Endothelial cell of umbilical vein (primary cell): ENCODE measurements around the gene PTCH1. TPM values are rescaled to one million over a fixed set of nuclear protein-coding genes. Genes with fewer than 3 reads are reported as not detected.
A peak's percentile ranks its signal among the peaks of the same experiment; 100 is the strongest.

Experiments
- BruUV-seq: library from RNA; stranded (reverse); fragments of 400-500 nt; replicated peaks from 2 replicates; lab custom pipeline; 2021; lab: Mats Ljungman, UMichigan
- CTCF ChIA-PET: fragments of 300-600, 350-600 bp; sonication (Branson Sonifier 250); formaldehyde crosslinking; loops from one replicate; lab custom pipeline; 2021; ENCODE audit warnings: antibody characterized with exemption, inconsistent platforms; lab: Charles Lee
- POLR2A ChIA-PET: fragments of 300-600, 350-600 bp; sonication (Branson Sonifier 250); formaldehyde crosslinking; loops from one replicate; lab custom pipeline; 2021; ENCODE audit warnings: antibody characterized with exemption, inconsistent platforms; lab: Charles Lee
- DNase-seq: peaks from one replicate; pipeline ENCODE4 v3.0.0-alpha.2; 2011; ENCODE audit warnings: low read depth, low spot score
- FAIRE-seq: peaks from 2 replicates; lab custom pipeline; 2011; peaks lifted over from hg19 to GRCh38; lab: Jason Lieb, UNC
- H2AFZ ChIP-seq: 2 replicates; pipeline ENCODE4 v1.6.0; 2012; ENCODE audit warnings: low read depth, low read length, control low read depth, inconsistent platforms
- H3K27ac ChIP-seq: 2 replicates; pipeline ENCODE4 v1.5.1; 2011; ENCODE audit warnings: low read depth, mild to moderate bottlenecking, control low read depth, low read length, moderate library complexity; ENCODE audit not compliant: insufficient read depth
- H3K27me3 ChIP-seq, 2 experiments: 2 replicates each; pipeline versions ENCODE4 v1.6.0 to v1.6.1; 2011; ENCODE audit warnings: low read length in 2 of 2, mixed read lengths in 1 of 2; ENCODE audit not compliant: control insufficient read depth in 2 of 2, insufficient read depth in 2 of 2
- H3K36me3 ChIP-seq, 2 experiments: 2 replicates in 1 of 2; 3 replicates in 1 of 2; pipeline ENCODE4 v1.5.1; 2011; ENCODE audit warnings: low read length in 2 of 2, mild to moderate bottlenecking in 1 of 2, moderate library complexity in 1 of 2; ENCODE audit not compliant: control insufficient read depth in 2 of 2, insufficient read depth in 2 of 2; ENCODE audit errors: extremely low read depth in 1 of 2
- H3K4me1 ChIP-seq: 3 replicates; pipeline ENCODE4 v1.5.1; 2011; ENCODE audit warnings: mild to moderate bottlenecking, low read length; ENCODE audit not compliant: control insufficient read depth, insufficient read depth; ENCODE audit errors: extremely low read depth
- H3K4me2 ChIP-seq: 2 replicates; pipeline ENCODE4 v1.6.1; 2011; ENCODE audit warnings: low read length, control low read depth, mixed read lengths; ENCODE audit not compliant: insufficient read depth
- H3K4me3 ChIP-seq, 3 experiments: fragments of 200-600 bp in 1 of 3; sonication (generic), shearing (Covaris generic) in 1 of 3; replicated peaks in 1 of 3; 2 replicates each; pipeline ENCODE4 v1.5.1; 2011 to 2016; ENCODE audit warnings: control low read depth in 3 of 3, low read length in 3 of 3, mild to moderate bottlenecking in 2 of 3, inconsistent platforms in 1 of 3, low read depth in 1 of 3, moderate library complexity in 1 of 3; ENCODE audit not compliant: insufficient read depth in 1 of 3
- H3K79me2 ChIP-seq: 2 replicates; pipeline ENCODE4 v1.6.0; 2012; ENCODE audit warnings: low read length, inconsistent platforms; ENCODE audit not compliant: control insufficient read depth, insufficient read depth
- H3K9ac ChIP-seq: replicated peaks from 2 replicates; pipeline ENCODE3; 2011; ENCODE audit warnings: low read length, control low read depth; ENCODE audit not compliant: insufficient read depth; ENCODE audit errors: extremely low read depth
- H3K9me1 ChIP-seq: replicated peaks from 3 replicates; pipeline ENCODE4 v1.6.0; 2011; ENCODE audit warnings: mild to moderate bottlenecking, low read length; ENCODE audit not compliant: control insufficient read depth, insufficient read depth; ENCODE audit errors: extremely low read depth
- H3K9me3 ChIP-seq: replicated peaks from 2 replicates; pipeline ENCODE4 v1.5.1; 2012; ENCODE audit warnings: low read length, inconsistent platforms; ENCODE audit not compliant: control insufficient read depth, insufficient read depth
- H4K20me1 ChIP-seq: replicated peaks from 2 replicates; pipeline ENCODE3; 2011; ENCODE audit warnings: mild to moderate bottlenecking, low read length; ENCODE audit not compliant: control insufficient read depth, insufficient read depth; ENCODE audit errors: extremely low read depth
- EZH2 ChIP-seq: IDR thresholded peaks from 2 replicates; pipeline ENCODE4 v1.6.1; 2012; ENCODE audit warnings: borderline replicate concordance, low read depth, mild to moderate bottlenecking, moderate library complexity, low read length, inconsistent platforms; ENCODE audit not compliant: severe bottlenecking
- FOS ChIP-seq: IDR thresholded peaks from 2 replicates; pipeline ENCODE4 v1.6.1; 2011; ENCODE audit warnings: mild to moderate bottlenecking, low read length, moderate library complexity, borderline replicate concordance; ENCODE audit not compliant: insufficient read depth
- MAX ChIP-seq: IDR thresholded peaks from 2 replicates; pipeline ENCODE4 v1.6.1; 2011; ENCODE audit not compliant: insufficient read depth, insufficient read length
- POLR2A ChIP-seq: IDR thresholded peaks from 2 replicates; pipeline ENCODE4 v1.6.1; 2012; ENCODE audit warnings: low read depth, mild to moderate bottlenecking, control low read depth, low read length
- POLR2AphosphoS5 ChIP-seq: IDR thresholded peaks from 2 replicates; pipeline ENCODE4 v1.6.1; 2012; ENCODE audit warnings: low read depth, mild to moderate bottlenecking, control low read depth, low read length, moderate library complexity; ENCODE audit not compliant: insufficient read depth
- dilution Hi-C: fragments of 300-500 bp; cut with MboI; formaldehyde crosslinking; loops from one replicate; pipeline ENCODE4 v1.15.0; 2019; ENCODE audit warnings: low sequenced_read_pairs; ENCODE audit not compliant: extremely low pct_ligation_motif_present
- intact Hi-C: fragments of 100-400 bp; cut with micrococcal nuclease; formaldehyde crosslinking; loops from one replicate; pipeline ENCODE4 v1.10.0; 2022
- polyA plus RNA-seq, 4 experiments: library from polyadenylated mRNA; depleted of rRNA in 3 of 4; stranded (reverse) in 3 of 4; unstranded in 1 of 4; fragments of >200 nt; gene quantifications; 2 replicates each; pipeline versions ENCODE4 v1.2.1 to v1.2.3, GENCODE V29; 2011 to 2012; ENCODE audit warnings: missing spikeins in 1 of 4
- total RNA-seq: library from RNA; stranded (reverse); gene quantifications from 2 replicates; pipeline ENCODE4 v1.2.3, GENCODE V29; 2021

Gene PTCH1
- total and polyA plus RNA-seq, 2 donors (not counting 3 experiments of a cell fraction or from before 2014, with no cell fraction given), result 3.9 to 12.1 TPM

- TSS peak; percentile 51 for BruUV-seq
These were observed 5.2 kb downstream of the PTCH1 start for GRCh38 chr9:95511616-95511931.

GRCh38 chr9:95510709-95511615 lies 5.8 kb downstream of the PTCH1 start:
- dilution Hi-C loops (no loop called here), intact Hi-C loops (loop anchor here (1.0 to 2.0 kb wide), 6 partner anchors 59 to 707 kb away; partner anchors contain the start of gene FANCC)
- no peaks in the 10 kb centered on the region for H4K20me1 ChIP-seq
- H3K4me3 ChIP-seq, result peak overlapping the region; percentile 74 to 98 (median 94)
- peaks cover 28% of the 10 kb centered on the region for H3K4me1 ChIP-seq
- no peaks in the 10 kb centered on the region for H3K9me1 ChIP-seq
- peak overlapping the region; percentile 83 for H3K27ac ChIP-seq
- peaks cover 0 to 2% of the 10 kb centered on the region in 2 experiments for H3K27me3 ChIP-seq
- ChIA-PET CTCF (interaction anchor here (0.9 to 1.2 kb wide), 5 partner anchors 60 to 366 kb away, joined by 3 to 4 read pairs (median 3); no protein-coding TSS in a partner anchor), POLR2A (interaction anchor here (0.7 kb wide), 1 partner anchor 364 kb away, joined by 3 read pairs; no protein-coding TSS in a partner anchor)
- no peaks in the 10 kb centered on the region for H3K9me3 ChIP-seq
- peak overlapping the region; percentile 76 for H2AFZ ChIP-seq
- DNase-seq (peak; percentile 91), FAIRE-seq (peak; percentile 90)
- H3K79me2 ChIP-seq, result no peaks in the 10 kb centered on the region
- peak overlapping the region; percentile 100 for H3K4me2 ChIP-seq
- BruUV-seq, result no TSS peak
- H3K36me3 ChIP-seq, result no peaks in the 10 kb centered on the region
- peak overlapping the region; percentile 86 for H3K9ac ChIP-seq
- peak; percentile 90 for TF ChIP-seq MAX
- peak; percentile 69 for TF ChIP-seq POLR2A
- peak; percentile 92 for TF ChIP-seq POLR2AphosphoS5
- TF ChIP-seq FOS, result no peak

More at GRCh38 chr9:95511616-95511931, 5.2 kb downstream of the PTCH1 start:
- intact Hi-C loops, result loop anchor here (1.0 to 2.0 kb wide), 4 partner anchors 115 to 707 kb away; no protein-coding TSS in a partner anchor
- H3K9me3 ChIP-seq, result no peaks in the 10 kb centered on the region
- POLR2A ChIA-PET, result no interaction called here
- no peaks in the 10 kb centered on the region for H4K20me1 ChIP-seq
- H3K4me1 ChIP-seq, result peaks cover 32% of the 10 kb centered on the region
- H2AFZ ChIP-seq, result peak overlapping the region; percentile 76
- CTCF ChIA-PET, result interaction anchor here (0.9 to 1.2 kb wide), 4 partner anchors 59 to 365 kb away, joined by 3 to 4 read pairs (median 3); no protein-coding TSS in a partner anchor
- no peak for FAIRE-seq
- no peak for DNase-seq
- dilution Hi-C loops, result no loop called here
- H3K27me3 ChIP-seq, result peaks cover 0 to 2% of the 10 kb centered on the region in 2 experiments
- no peaks in the 10 kb centered on the region for H3K9me1 ChIP-seq
- peak overlapping the region; percentile 78 for H3K9ac ChIP-seq
- H3K4me2 ChIP-seq, result peak overlapping the region; percentile 96
- H3K4me3 ChIP-seq, result peak overlapping the region; percentile 72 to 98 (median 74)
- TF ChIP-seq MAX (no peak), FOS (no peak), EZH2 (no peak)
- H3K36me3 ChIP-seq, result no peaks in the 10 kb centered on the region
- H3K27ac ChIP-seq, result peak overlapping the region; percentile 83
- no peaks in the 10 kb centered on the region for H3K79me2 ChIP-seq
